Left colon (tissue), 2 donors: ENCODE results near the gene SLC38A1. TPM values are rescaled to one million over a fixed set of nuclear protein-coding genes. Genes with fewer than 3 reads are reported as not detected.

Experiments
- total RNA-seq, 2 donors: library from RNA; stranded (reverse); fragmentation: NEBNext Ultra II Directional; extraction: Animal tissue kit (Norgen Biotek cat#: 25700); gene quantifications; one replicate each; pipeline ENCODE4 v1.2.1, GENCODE V29; 2021
- donor health status: DM: no; HTN: no; CAD: no.
- donor health status: DM: yes; HTN: yes; CAD: no.

SLC38A1 gene
- total RNA-seq, 2 donors from 2014 or later: 126 to 149 TPM

Other genes starting within 250 kb of the SLC38A1 start
- gene SLC38A2, start 103.7 kb upstream of the SLC38A1 start, total RNA-seq: 100 to 1,000 TPM; 128 to 220 TPM